ENCODE results near the gene ANK3. TPM values are rescaled to one million over a fixed set of nuclear protein-coding genes. Genes with fewer than 3 reads are reported as not detected.

ANK3 gene
- total RNA-seq, 1 donor from 2014 or later = 65.3 TPM

DNA sequence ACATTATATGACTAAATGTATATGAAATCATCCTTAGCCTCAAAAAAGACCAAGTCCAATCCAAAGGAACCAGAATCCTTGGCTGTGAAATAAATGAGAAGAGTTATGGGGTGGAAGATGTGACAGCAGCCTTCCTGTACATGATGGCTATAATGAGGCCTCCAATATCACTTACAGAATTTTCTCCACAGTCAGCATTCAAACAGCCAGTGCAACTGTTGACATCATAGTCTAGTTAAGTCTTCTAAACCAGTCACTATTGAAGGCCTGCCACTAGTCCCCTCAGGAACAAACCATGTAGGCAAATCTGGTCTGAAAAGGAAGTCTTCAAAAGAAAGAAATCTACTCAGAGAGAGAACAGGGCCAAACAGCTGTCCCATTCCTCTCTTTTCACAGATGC is 263.8 kb downstream of the ANK3 start:
- no peak for DNase-seq (ENCODE audit: extremely low spot score in 2 of 2)
- Histone ChIP-seq H3K27me3 (no peaks in the 10 kb centered on the region), H3K36me3 (no peaks in the 10 kb centered on the region), H3K4me3 (no peak overlapping the region), H3K9me3 (no peaks in the 10 kb centered on the region), H3K27ac (no peak overlapping the region), H3K4me1 (peaks cover 10% of the 10 kb centered on the region)
- intact Hi-C loops (cut with DNase I) = no loop called here
- TF ChIP-seq POLR2A (IDR thresholded peaks at IDR 0.05) = no peak
- no peak for TF ChIP-seq CTCF (IDR thresholded peaks at IDR 0.05)
- no peak for TF ChIP-seq POLR2AphosphoS5 (IDR thresholded peaks at IDR 0.05; ENCODE audit: insufficient read depth in 1 of 2, low read depth in 1 of 2)

GRCh38 chr10:60124536-60124935 is 265.1 kb downstream of the ANK3 start:
- intact Hi-C loops (cut with DNase I) = no loop called here
- H3K27ac ChIP-seq = no peak overlapping the region

DNA sequence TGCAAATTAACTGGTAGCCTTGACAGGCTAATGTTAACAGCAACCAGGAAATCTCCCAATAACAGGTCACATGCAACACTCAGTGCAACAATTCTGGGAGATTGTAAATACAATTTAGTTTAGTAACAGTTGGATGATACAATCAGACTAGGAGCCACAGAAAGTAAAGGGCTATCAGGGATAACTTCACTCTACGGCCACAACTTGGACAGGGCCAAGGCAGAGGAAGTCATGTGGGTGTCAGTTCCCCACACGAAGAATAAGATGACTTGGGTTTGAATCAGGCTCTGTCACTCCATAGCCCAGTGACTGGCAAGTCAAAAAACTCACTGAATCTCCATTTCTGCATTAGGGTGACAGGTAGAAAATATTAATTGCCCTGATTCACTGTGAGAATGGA is 266.0 kb downstream of the ANK3 start:
- no peak for TF ChIP-seq CTCF (IDR thresholded peaks at IDR 0.05)
- TF ChIP-seq POLR2AphosphoS5 (IDR thresholded peaks at IDR 0.05; ENCODE audit: insufficient read depth in 1 of 2, low read depth in 1 of 2) = no peak
- no peak for TF ChIP-seq POLR2A (IDR thresholded peaks at IDR 0.05)
- Histone ChIP-seq H3K9me3 (no peaks in the 10 kb centered on the region), H3K4me1 (peaks cover 10% of the 10 kb centered on the region), H3K27me3 (no peaks in the 10 kb centered on the region), H3K4me3 (no peak overlapping the region), H3K27ac (peak overlapping the region; percentile 14), H3K36me3 (no peaks in the 10 kb centered on the region)
- DNase-seq (ENCODE audit: extremely low spot score in 2 of 2) = no peak
- intact Hi-C loops (cut with DNase I) = no loop called here

More at GRCh38 chr10:60124536-60124935, 265.1 kb downstream of the ANK3 start:
- peaks cover 10% of the 10 kb centered on the region for H3K4me1 ChIP-seq
- TF ChIP-seq CTCF (IDR thresholded peaks at IDR 0.05) (no peak), POLR2A (IDR thresholded peaks at IDR 0.05) (no peak), POLR2AphosphoS5 (IDR thresholded peaks at IDR 0.05; ENCODE audit: insufficient read depth in 1 of 2, low read depth in 1 of 2) (no peak)
- no peaks in the 10 kb centered on the region for H3K36me3 ChIP-seq
- H3K27me3 ChIP-seq = no peaks in the 10 kb centered on the region
- H3K4me3 ChIP-seq = no peak overlapping the region
- H3K9me3 ChIP-seq = no peaks in the 10 kb centered on the region
- DNase-seq (ENCODE audit: extremely low spot score in 2 of 2) = no peak

- H3K4me3 ChIP-seq = no peak overlapping the region
- H3K27ac ChIP-seq = no peak overlapping the region
- no peak for DNase-seq (ENCODE audit: extremely low spot score in 2 of 2)
- no peaks in the 10 kb centered on the region for H3K9me3 ChIP-seq
- peaks cover 10% of the 10 kb centered on the region for H3K4me1 ChIP-seq
- intact Hi-C loops (cut with DNase I) = no loop called here
- no peaks in the 10 kb centered on the region for H3K36me3 ChIP-seq
- TF ChIP-seq CTCF (IDR thresholded peaks at IDR 0.05) (no peak), POLR2AphosphoS5 (IDR thresholded peaks at IDR 0.05; ENCODE audit: insufficient read depth in 1 of 2, low read depth in 1 of 2) (peak in 1 of 2 donors; percentile 86)
- H3K27me3 ChIP-seq = no peaks in the 10 kb centered on the region
These were observed 266.5 kb downstream of the ANK3 start for GRCh38 chr10:60123172-60123571.

DNA sequence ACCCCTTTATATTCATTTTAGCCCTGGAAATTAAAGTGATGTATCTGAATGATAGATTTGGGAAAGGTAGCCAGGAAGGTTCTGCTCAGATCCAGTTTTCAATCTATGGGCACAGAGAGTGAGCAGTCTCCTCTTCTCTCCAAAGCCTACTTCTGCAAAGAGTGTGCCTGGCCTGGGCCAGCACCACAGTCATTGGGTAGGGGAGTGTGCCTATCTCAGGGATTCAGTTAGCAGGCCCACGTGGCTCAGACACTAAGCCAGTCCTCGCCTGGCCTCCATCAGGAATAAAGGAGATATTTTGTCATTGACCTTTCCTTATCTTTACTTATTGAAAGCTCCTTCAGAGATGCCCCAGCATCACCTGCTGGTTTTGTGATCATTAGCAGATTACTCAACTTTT is 267.5 kb downstream of the ANK3 start:
- Histone ChIP-seq H3K4me1 (peaks cover 10% of the 10 kb centered on the region), H3K27ac (no peak overlapping the region), H3K27me3 (no peaks in the 10 kb centered on the region), H3K4me3 (no peak overlapping the region), H3K36me3 (no peaks in the 10 kb centered on the region), H3K9me3 (no peaks in the 10 kb centered on the region)
- DNase-seq (ENCODE audit: extremely low spot score in 2 of 2) = no peak
- intact Hi-C loops (cut with DNase I) = no loop called here
- no peak for TF ChIP-seq CTCF (IDR thresholded peaks at IDR 0.05)

All from vagina (tissue), 2 donors.